ENCODE results near the gene OR6N1.
A peak's percentile ranks its signal among the peaks of the same experiment; 100 is the strongest.

The OR6N1 gene

GRCh38 chr1:158809862-158810261 lies 37.9 kb upstream of the OR6N1 start:
- H3K27ac ChIP-seq (ENCODE audit: insufficient read depth, low read length, poor library complexity, severe bottlenecking) = no peak overlapping the region
- no peak overlapping the region for H3K4me3 ChIP-seq (ENCODE audit: insufficient read depth, low read depth, low read length, poor library complexity, severe bottlenecking)
- no peaks in the 10 kb centered on the region for H3K4me1 ChIP-seq (ENCODE audit: control insufficient read depth, insufficient read depth, low read length, poor library complexity, severe bottlenecking)
- no peaks in the 10 kb centered on the region for H3K27me3 ChIP-seq (replicated peaks; ENCODE audit: control insufficient read depth, insufficient read depth, low read length, poor library complexity, severe bottlenecking)
- DNase-seq = no peak
- no peaks in the 10 kb centered on the region for H3K36me3 ChIP-seq (ENCODE audit: control insufficient read depth, insufficient read depth, low read length)
- no peaks in the 10 kb centered on the region for H3K9me3 ChIP-seq (ENCODE audit: control insufficient read depth, low read length)

GRCh38 chr1:158809256-158809655 lies 37.3 kb upstream of the OR6N1 start:
- no peaks in the 10 kb centered on the region for H3K4me1 ChIP-seq (ENCODE audit: control insufficient read depth, insufficient read depth, low read length, poor library complexity, severe bottlenecking)
- H3K27ac ChIP-seq (ENCODE audit: insufficient read depth, low read length, poor library complexity, severe bottlenecking) = no peak overlapping the region
- no peaks in the 10 kb centered on the region for H3K36me3 ChIP-seq (ENCODE audit: control insufficient read depth, insufficient read depth, low read length)

GRCh38 chr1:158806916-158807536 lies 35.0 kb upstream of the OR6N1 start:
- no peaks in the 10 kb centered on the region for H3K4me1 ChIP-seq (ENCODE audit: control insufficient read depth, insufficient read depth, low read length, poor library complexity, severe bottlenecking)
- no peak overlapping the region for H3K27ac ChIP-seq (ENCODE audit: insufficient read depth, low read length, poor library complexity, severe bottlenecking)
- H3K36me3 ChIP-seq (ENCODE audit: control insufficient read depth, insufficient read depth, low read length) = no peaks in the 10 kb centered on the region
- no peaks in the 10 kb centered on the region for H3K9me3 ChIP-seq (ENCODE audit: control insufficient read depth, low read length)
- no peak overlapping the region for H3K4me3 ChIP-seq (ENCODE audit: insufficient read depth, low read depth, low read length, poor library complexity, severe bottlenecking)
- DNase-seq = no peak
- H3K27me3 ChIP-seq (replicated peaks; ENCODE audit: control insufficient read depth, insufficient read depth, low read length, poor library complexity, severe bottlenecking) = no peaks in the 10 kb centered on the region

More at GRCh38 chr1:158809256-158809655, 37.3 kb upstream of the OR6N1 start:
- Histone ChIP-seq H3K27me3 (replicated peaks; ENCODE audit: control insufficient read depth, insufficient read depth, low read length, poor library complexity, severe bottlenecking) (no peaks in the 10 kb centered on the region), H3K9me3 (ENCODE audit: control insufficient read depth, low read length) (no peaks in the 10 kb centered on the region), H3K4me3 (ENCODE audit: insufficient read depth, low read depth, low read length, poor library complexity, severe bottlenecking) (no peak overlapping the region)
- DNase-seq = no peak

- Histone ChIP-seq H3K27me3 (replicated peaks; ENCODE audit: control insufficient read depth, insufficient read depth, low read length, poor library complexity, severe bottlenecking) (no peaks in the 10 kb centered on the region), H3K4me1 (ENCODE audit: control insufficient read depth, insufficient read depth, low read length, poor library complexity, severe bottlenecking) (no peaks in the 10 kb centered on the region), H3K36me3 (ENCODE audit: control insufficient read depth, insufficient read depth, low read length) (no peaks in the 10 kb centered on the region), H3K4me3 (ENCODE audit: insufficient read depth, low read depth, low read length, poor library complexity, severe bottlenecking) (no peak overlapping the region), H3K27ac (ENCODE audit: insufficient read depth, low read length, poor library complexity, severe bottlenecking) (no peak overlapping the region), H3K9me3 (ENCODE audit: control insufficient read depth, low read length) (no peaks in the 10 kb centered on the region)
- no peak for DNase-seq
Measured at GRCh38 chr1:158803678-158804077, 31.7 kb upstream of the OR6N1 start.

- Histone ChIP-seq H3K27ac (ENCODE audit: insufficient read depth, low read length, poor library complexity, severe bottlenecking) (no peak overlapping the region), H3K9me3 (ENCODE audit: control insufficient read depth, low read length) (no peaks in the 10 kb centered on the region), H3K4me3 (ENCODE audit: insufficient read depth, low read depth, low read length, poor library complexity, severe bottlenecking) (no peak overlapping the region), H3K27me3 (replicated peaks; ENCODE audit: control insufficient read depth, insufficient read depth, low read length, poor library complexity, severe bottlenecking) (no peaks in the 10 kb centered on the region), H3K36me3 (ENCODE audit: control insufficient read depth, insufficient read depth, low read length) (no peaks in the 10 kb centered on the region), H3K4me1 (ENCODE audit: control insufficient read depth, insufficient read depth, low read length, poor library complexity, severe bottlenecking) (no peaks in the 10 kb centered on the region)
- DNase-seq = no peak
Measured at GRCh38 chr1:158801396-158801795, 29.4 kb upstream of the OR6N1 start.

GRCh38 chr1:158800526-158800925 lies 28.5 kb upstream of the OR6N1 start:
- no peaks in the 10 kb centered on the region for H3K36me3 ChIP-seq (ENCODE audit: control insufficient read depth, insufficient read depth, low read length)
- H3K27ac ChIP-seq (ENCODE audit: insufficient read depth, low read length, poor library complexity, severe bottlenecking) = no peak overlapping the region
- H3K27me3 ChIP-seq (replicated peaks; ENCODE audit: control insufficient read depth, insufficient read depth, low read length, poor library complexity, severe bottlenecking) = no peaks in the 10 kb centered on the region
- no peak for DNase-seq
- H3K9me3 ChIP-seq (ENCODE audit: control insufficient read depth, low read length) = no peaks in the 10 kb centered on the region
- H3K4me3 ChIP-seq (ENCODE audit: insufficient read depth, low read depth, low read length, poor library complexity, severe bottlenecking) = no peak overlapping the region
- no peaks in the 10 kb centered on the region for H3K4me1 ChIP-seq (ENCODE audit: control insufficient read depth, insufficient read depth, low read length, poor library complexity, severe bottlenecking)

GRCh38 chr1:158799689-158800088 lies 27.7 kb upstream of the OR6N1 start:
- Histone ChIP-seq H3K27ac (ENCODE audit: insufficient read depth, low read length, poor library complexity, severe bottlenecking) (no peak overlapping the region), H3K27me3 (replicated peaks; ENCODE audit: control insufficient read depth, insufficient read depth, low read length, poor library complexity, severe bottlenecking) (no peaks in the 10 kb centered on the region), H3K9me3 (ENCODE audit: control insufficient read depth, low read length) (no peaks in the 10 kb centered on the region), H3K4me3 (ENCODE audit: insufficient read depth, low read depth, low read length, poor library complexity, severe bottlenecking) (no peak overlapping the region), H3K4me1 (ENCODE audit: control insufficient read depth, insufficient read depth, low read length, poor library complexity, severe bottlenecking) (no peaks in the 10 kb centered on the region), H3K36me3 (ENCODE audit: control insufficient read depth, insufficient read depth, low read length) (no peaks in the 10 kb centered on the region)
- DNase-seq = no peak

GRCh38 chr1:158798531-158798930 lies 26.5 kb upstream of the OR6N1 start:
- no peaks in the 10 kb centered on the region for H3K9me3 ChIP-seq (ENCODE audit: control insufficient read depth, low read length)
- H3K4me1 ChIP-seq (ENCODE audit: control insufficient read depth, insufficient read depth, low read length, poor library complexity, severe bottlenecking) = no peaks in the 10 kb centered on the region
- H3K27me3 ChIP-seq (replicated peaks; ENCODE audit: control insufficient read depth, insufficient read depth, low read length, poor library complexity, severe bottlenecking) = no peaks in the 10 kb centered on the region
- no peak overlapping the region for H3K27ac ChIP-seq (ENCODE audit: insufficient read depth, low read length, poor library complexity, severe bottlenecking)
- DNase-seq = no peak
- no peaks in the 10 kb centered on the region for H3K36me3 ChIP-seq (ENCODE audit: control insufficient read depth, insufficient read depth, low read length)
- no peak overlapping the region for H3K4me3 ChIP-seq (ENCODE audit: insufficient read depth, low read depth, low read length, poor library complexity, severe bottlenecking)

- no peaks in the 10 kb centered on the region for H3K4me1 ChIP-seq (ENCODE audit: control insufficient read depth, insufficient read depth, low read length, poor library complexity, severe bottlenecking)
- H3K4me3 ChIP-seq (ENCODE audit: insufficient read depth, low read depth, low read length, poor library complexity, severe bottlenecking) = no peak overlapping the region
- DNase-seq = no peak
- H3K27ac ChIP-seq (ENCODE audit: insufficient read depth, low read length, poor library complexity, severe bottlenecking) = no peak overlapping the region
- H3K27me3 ChIP-seq (replicated peaks; ENCODE audit: control insufficient read depth, insufficient read depth, low read length, poor library complexity, severe bottlenecking) = no peaks in the 10 kb centered on the region
- no peaks in the 10 kb centered on the region for H3K36me3 ChIP-seq (ENCODE audit: control insufficient read depth, insufficient read depth, low read length)
- no peaks in the 10 kb centered on the region for H3K9me3 ChIP-seq (ENCODE audit: control insufficient read depth, low read length)
Measured at GRCh38 chr1:158794247-158794646, 22.3 kb upstream of the OR6N1 start.

GRCh38 chr1:158793604-158794003 lies 21.6 kb upstream of the OR6N1 start:
- no peaks in the 10 kb centered on the region for H3K36me3 ChIP-seq (ENCODE audit: control insufficient read depth, insufficient read depth, low read length)
- no peak overlapping the region for H3K4me3 ChIP-seq (ENCODE audit: insufficient read depth, low read depth, low read length, poor library complexity, severe bottlenecking)
- H3K4me1 ChIP-seq (ENCODE audit: control insufficient read depth, insufficient read depth, low read length, poor library complexity, severe bottlenecking) = no peaks in the 10 kb centered on the region
- peak in 1 of 3 donors; percentile 6 for DNase-seq
- H3K27me3 ChIP-seq (replicated peaks; ENCODE audit: control insufficient read depth, insufficient read depth, low read length, poor library complexity, severe bottlenecking) = no peaks in the 10 kb centered on the region
- H3K9me3 ChIP-seq (ENCODE audit: control insufficient read depth, low read length) = no peaks in the 10 kb centered on the region
- no peak overlapping the region for H3K27ac ChIP-seq (ENCODE audit: insufficient read depth, low read length, poor library complexity, severe bottlenecking)

All from effector memory CD4-positive, alpha-beta T cell (primary cell).